H1 (cell line): ENCODE data around the gene CXCR1. TPM values are rescaled to one million over a fixed set of nuclear protein-coding genes. Genes with fewer than 3 reads are reported as not detected.

ENCODE experiments used
- CTCF ChIA-PET: fragments of 300-600 bp; sonication (Branson Sonifier 250); formaldehyde crosslinking; loops from one replicate; lab custom pipeline; 2021; ENCODE audit not compliant: partially characterized antibody; lab: Charles Lee
- POLR2A ChIA-PET: fragments of 300-600 bp; sonication (Branson Sonifier 250); formaldehyde crosslinking; loops from one replicate; lab custom pipeline; 2021; ENCODE audit warnings: inconsistent platforms; ENCODE audit not compliant: partially characterized antibody; lab: Charles Lee
- DNase-seq, 2 experiments: peaks; one replicate each; pipeline versions ENCODE4 v3.0.0 to v3.0.0-alpha.2; 2010 to 2022; ENCODE audit warnings: low spot score in 2 of 2, low read depth in 1 of 2, mixed read lengths in 1 of 2
- FAIRE-seq: peaks from 2 replicates; lab custom pipeline; 2011; peaks lifted over from hg19 to GRCh38; lab: Jason Lieb, UNC
- H2AFZ ChIP-seq: 2 replicates; pipeline ENCODE4 v1.8.1; 2012; ENCODE audit warnings: low read length, inconsistent platforms
- H2AK5ac ChIP-seq: 2 replicates; pipeline ENCODE4 v1.6.1; 2013; ENCODE audit warnings: low read depth, low read length
- H2BK120ac ChIP-seq: replicated peaks from 2 replicates; pipeline ENCODE3; 2013; ENCODE audit warnings: low read depth, low read length, inconsistent platforms
- H2BK12ac ChIP-seq: 2 replicates; pipeline ENCODE4 v1.6.1; 2013; ENCODE audit warnings: low read depth, low read length
- H2BK15ac ChIP-seq: 2 replicates; pipeline ENCODE4 v1.6.1; 2013; ENCODE audit warnings: low read length
- H2BK20ac ChIP-seq: 2 replicates; pipeline ENCODE4 v1.6.1; 2013; ENCODE audit warnings: low read length
- H2BK5ac ChIP-seq: 2 replicates; pipeline ENCODE4 v1.6.1; 2013; ENCODE audit warnings: low read depth, low read length
- H3K14ac ChIP-seq: 2 replicates; pipeline ENCODE4 v1.6.1; 2013; ENCODE audit warnings: inconsistent platforms; ENCODE audit not compliant: insufficient read length
- H3K18ac ChIP-seq: 2 replicates; pipeline ENCODE4 v1.6.1; 2013; ENCODE audit warnings: low read length; ENCODE audit errors: extremely low read depth
- H3K23ac ChIP-seq: 2 replicates; pipeline ENCODE4 v1.6.1; 2013; ENCODE audit warnings: inconsistent platforms; ENCODE audit not compliant: insufficient read length
- H3K23me2 ChIP-seq: 2 replicates; pipeline ENCODE4 v1.6.1; 2013; ENCODE audit warnings: low read depth, low read length
- H3K27ac ChIP-seq: 2 replicates; pipeline ENCODE4 v1.6.1; 2011; ENCODE audit warnings: low read depth, low read length, inconsistent platforms
- H3K27me3 ChIP-seq, 4 experiments: replicated peaks in 1 of 4; 1 replicate in 1 of 4; 2 replicates in 3 of 4; pipeline versions ENCODE4 v1.6.1 to v1.8.1; 2011 to 2013; ENCODE audit warnings: low read length in 3 of 4, mild to moderate bottlenecking in 3 of 4, inconsistent platforms in 2 of 4, mixed read lengths in 2 of 4, moderate library complexity in 1 of 4; ENCODE audit not compliant: control insufficient read depth in 3 of 4, insufficient read depth in 3 of 4; ENCODE audit errors: extremely low read depth in 1 of 4
- H3K36me3 ChIP-seq, 4 experiments: 2 replicates each; pipeline versions ENCODE4 v1.6.1 to v1.8.1; 2011 to 2013; ENCODE audit warnings: mild to moderate bottlenecking in 4 of 4, low read length in 3 of 4, moderate library complexity in 2 of 4, control low read depth in 1 of 4, inconsistent platforms in 1 of 4; ENCODE audit not compliant: insufficient read depth in 4 of 4, control insufficient read depth in 2 of 4
- H3K4ac ChIP-seq: replicated peaks from 2 replicates; pipeline ENCODE3; 2013; ENCODE audit warnings: low read length, low read depth, mixed read lengths, inconsistent platforms; ENCODE audit not compliant: insufficient read length
- H3K4me1 ChIP-seq, 4 experiments: replicated peaks in 1 of 4; 1 replicate in 1 of 4; 2 replicates in 3 of 4; pipeline versions ENCODE4 v1.6.1 to v1.8.1; 2011 to 2013; ENCODE audit warnings: low read length in 3 of 4, inconsistent platforms in 2 of 4, mixed read lengths in 1 of 4; ENCODE audit not compliant: insufficient read depth in 4 of 4, control insufficient read depth in 3 of 4
- H3K4me2 ChIP-seq, 2 experiments: 2 replicates each; pipeline versions ENCODE4 v1.6.1 to v1.8.1; 2011 to 2013; ENCODE audit warnings: low read depth in 2 of 2, low read length in 2 of 2, control low read depth in 1 of 2, inconsistent platforms in 1 of 2, mild to moderate bottlenecking in 1 of 2; ENCODE audit not compliant: insufficient read depth in 1 of 2
- H3K4me3 ChIP-seq, 4 experiments: fragments of 200-600, 300-600 bp in 1 of 4; sonication (generic), shearing (Covaris generic), sonication (Bioruptor Twin) in 1 of 4; 2 replicates each; pipeline versions ENCODE4 v1.5.1 to v1.8.1; 2011 to 2016; ENCODE audit warnings: low read length in 4 of 4, low read depth in 3 of 4, control low read depth in 2 of 4, inconsistent platforms in 2 of 4, mild to moderate bottlenecking in 2 of 4, mixed read lengths in 1 of 4, moderate library complexity in 1 of 4; ENCODE audit not compliant: insufficient read depth in 2 of 4; ENCODE audit errors: extremely low read depth in 1 of 4
- H3K56ac ChIP-seq: replicated peaks from 2 replicates; pipeline ENCODE3; 2013; ENCODE audit warnings: low read depth, mild to moderate bottlenecking, mixed read lengths, low read length, inconsistent platforms; ENCODE audit not compliant: insufficient read length
- H3K79me1 ChIP-seq: 2 replicates; pipeline ENCODE4 v1.6.1; 2013; ENCODE audit warnings: low read depth, low read length, control low read depth
- H3K79me2 ChIP-seq, 2 experiments: 2 replicates each; pipeline versions ENCODE4 v1.6.1 to v1.8.1; 2012 to 2013; ENCODE audit warnings: low read length in 2 of 2, mild to moderate bottlenecking in 2 of 2, inconsistent platforms in 1 of 2; ENCODE audit not compliant: insufficient read depth in 2 of 2, control insufficient read depth in 1 of 2
- H3K9ac ChIP-seq, 4 experiments: replicated peaks in 1 of 4; 1 replicate in 1 of 4; 2 replicates in 3 of 4; pipeline versions ENCODE4 v1.6.1 to v1.8.1; 2011 to 2013; ENCODE audit warnings: low read depth in 3 of 4, low read length in 3 of 4, control low read depth in 2 of 4, mild to moderate bottlenecking in 2 of 4, moderate library complexity in 2 of 4, inconsistent platforms in 1 of 4; ENCODE audit errors: extremely low read depth in 1 of 4
- H3K9me3 ChIP-seq, 2 experiments: 2 replicates each; pipeline versions ENCODE4 v1.6.1 to v1.8.1; 2012 to 2013; ENCODE audit warnings: mild to moderate bottlenecking in 2 of 2, moderate library complexity in 2 of 2, control low read depth in 1 of 2, inconsistent platforms in 1 of 2, low read depth in 1 of 2, low read length in 1 of 2, mixed read lengths in 1 of 2; ENCODE audit not compliant: insufficient read depth in 2 of 2
- H4K20me1 ChIP-seq, 2 experiments: replicated peaks in 1 of 2; 2 replicates each; pipeline versions ENCODE3 to v1.8.1; 2011 to 2013; ENCODE audit warnings: inconsistent platforms in 2 of 2, low read length in 2 of 2, mild to moderate bottlenecking in 1 of 2; ENCODE audit not compliant: insufficient read depth in 2 of 2, control insufficient read depth in 1 of 2
- H4K5ac ChIP-seq: 2 replicates; pipeline ENCODE4 v1.6.1; 2013; ENCODE audit warnings: low read length, low read depth, mixed read lengths, inconsistent platforms; ENCODE audit not compliant: insufficient read length
- H4K8ac ChIP-seq: 2 replicates; pipeline ENCODE4 v1.8.0; 2013; ENCODE audit warnings: mild to moderate bottlenecking, moderate library complexity, low read length, inconsistent platforms; ENCODE audit not compliant: insufficient read depth; ENCODE audit errors: extremely low read depth
- H4K91ac ChIP-seq: replicated peaks from 2 replicates; pipeline ENCODE3; 2013; ENCODE audit warnings: low read length, mixed read lengths, inconsistent platforms; ENCODE audit not compliant: insufficient read length
- CEBPB ChIP-seq: IDR thresholded peaks from 2 replicates; pipeline ENCODE4 v1.6.1; 2012; ENCODE audit warnings: low read depth, low read length
- EZH2 ChIP-seq: fragments of 200-600 bp; sonication (generic); IDR thresholded peaks from 2 replicates; pipeline ENCODE4 v1.7.1; 2012; ENCODE audit warnings: low read depth, mild to moderate bottlenecking, moderate library complexity, low read length, inconsistent platforms; ENCODE audit not compliant: severe bottlenecking
- MAFK ChIP-seq: IDR thresholded peaks from 2 replicates; pipeline ENCODE4 v1.6.1; 2012; ENCODE audit warnings: low read depth, mild to moderate bottlenecking, improper control_type of control experiment, low read length
- NRF1 ChIP-seq: IDR thresholded peaks from 2 replicates; pipeline ENCODE4 v1.6.1; 2011; ENCODE audit warnings: mild to moderate bottlenecking, low read depth, low read length, improper control_type of control experiment
- POLR2A ChIP-seq, 2 experiments: IDR thresholded peaks; 1 replicate in 1 of 2; 2 replicates in 1 of 2; pipeline ENCODE4 v1.6.1; 2011; ENCODE audit warnings: low read depth in 2 of 2, low read length in 2 of 2, mild to moderate bottlenecking in 2 of 2; ENCODE audit errors: control extremely low read depth in 1 of 2
- POLR2AphosphoS5 ChIP-seq: IDR thresholded peaks from 2 replicates; pipeline ENCODE4 v1.6.1; 2011; ENCODE audit warnings: low read depth, low read length
- RXRA ChIP-seq: IDR thresholded peaks from 2 replicates; pipeline ENCODE4 v1.6.1; 2011; ENCODE audit warnings: low read depth, mild to moderate bottlenecking, low read length, moderate library complexity; ENCODE audit not compliant: insufficient read depth
- SP2 ChIP-seq: IDR thresholded peaks from 2 replicates; pipeline ENCODE4 v1.6.1; 2012; ENCODE audit warnings: mild to moderate bottlenecking, low read length, inconsistent platforms
- TCF12 ChIP-seq: IDR thresholded peaks from 2 replicates; pipeline ENCODE4 v1.6.1; 2011; ENCODE audit warnings: low read depth, mild to moderate bottlenecking, low read length
- WGBS, 2 experiments: shearing (Covaris generic) in 1 of 2; methylation state at CpG; one replicate each; pipeline versions ENCODE4 v1.1.6 to v1.1.7; 2013 to 2015; ENCODE audit warnings: low lambda C conversion rate in 2 of 2, mixed read lengths in 2 of 2, inconsistent platforms in 1 of 2, low coverage in 1 of 2, missing lambda C conversion rate in 1 of 2; ENCODE audit not compliant: insufficient replicate concordance in 2 of 2, insufficient coverage in 1 of 2, insufficient read length in 1 of 2; ENCODE audit errors: extremely low coverage in 1 of 2, missing lambda C conversion rate in 1 of 2; 5-methylcytosine and 5-hydroxymethylcytosine counted together
- polyA plus RNA-seq, 7 experiments: library from polyadenylated mRNA; depleted of rRNA in 3 of 7; stranded (reverse) in 5 of 7; unstranded in 2 of 7; fragments of >200 nt in 5 of 7; fragments of 200-250 nt in 2 of 7; gene quantifications; 1 replicate in 5 of 7; 2 replicates in 1 of 7; 4 replicates in 1 of 7; pipeline versions ENCODE4 v1.2.1 to v1.2.3, GENCODE V29; 2011 to 2013; ENCODE audit warnings: missing spikeins in 2 of 7, mixed read lengths in 2 of 7
- total RNA-seq: library from RNA; stranded (reverse); fragmentation: NEBNext Ultra II Directional; extraction: Animal tissue kit (Norgen Biotek cat#: 25700); gene quantifications from 2 replicates; pipeline ENCODE4 v1.2.1, GENCODE V29; 2021

CXCR1 gene
- total and polyA plus RNA-seq, 2 of the 8 experiments (the other 6 are each of a cell fraction or from before 2014, with no cell fraction given), result not detected

DNA sequence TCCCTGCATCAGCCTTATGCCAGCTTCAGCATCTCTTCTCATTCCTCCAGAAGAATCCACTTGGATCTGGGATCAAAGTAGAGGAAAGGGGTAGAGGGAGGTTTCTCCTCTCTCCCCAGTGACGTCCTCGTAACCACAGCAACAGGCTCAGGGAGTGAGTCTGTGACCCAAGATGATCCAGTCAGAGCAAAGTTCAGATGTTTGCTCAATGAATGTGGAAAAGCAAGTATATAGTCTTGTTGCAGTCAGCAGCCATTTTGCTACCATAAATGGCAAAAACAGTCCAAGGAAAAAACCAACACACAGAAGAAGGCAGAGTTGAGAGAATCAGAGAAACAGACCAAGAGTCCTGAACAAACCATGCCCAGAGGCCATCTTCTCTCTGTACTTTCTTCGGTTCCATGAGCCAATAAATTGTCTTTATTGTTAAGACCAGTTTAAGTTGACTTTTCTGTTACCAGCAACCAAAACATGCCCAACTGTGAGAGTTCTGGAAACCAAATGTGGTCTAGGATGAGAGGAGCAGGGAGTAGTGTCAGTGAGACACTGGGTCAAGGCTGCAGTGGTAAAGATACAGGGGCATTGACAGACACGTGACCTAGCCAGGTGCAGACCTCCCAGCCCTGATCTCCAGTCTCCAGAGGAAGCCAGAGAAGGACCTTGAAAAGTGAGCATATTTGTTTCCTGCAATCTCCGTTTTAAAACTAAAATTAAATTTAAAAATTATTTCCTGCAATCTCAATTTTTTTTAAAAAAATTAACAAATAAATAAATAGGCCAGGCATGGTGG lies 3.2 kb upstream of the CXCR1 start:
- Histone ChIP-seq H3K4ac (no peak overlapping the region), H2BK12ac (no peak overlapping the region), H3K79me2 (no peaks in the 10 kb centered on the region), H4K5ac (no peak overlapping the region), H3K14ac (no peak overlapping the region), H3K56ac (no peak overlapping the region), H2BK20ac (no peak overlapping the region), H2BK15ac (no peak overlapping the region), H3K4me2 (no peak overlapping the region), H2AFZ (no peak overlapping the region; the same call in 1 of the 2 replicates), H3K18ac (no peak overlapping the region), H3K79me1 (no peaks in the 10 kb centered on the region), H3K27ac (no peak overlapping the region), H4K20me1 (no peaks in the 10 kb centered on the region), H4K8ac (no peak overlapping the region), H3K36me3 (no peaks in the 10 kb centered on the region), H3K23ac (no peak overlapping the region), H4K91ac (no peak overlapping the region), H3K23me2 (no peaks in the 10 kb centered on the region), H3K9ac (no peak overlapping the region), H2BK5ac (no peak overlapping the region), H3K4me1 (peaks cover 0 to 3% (median 0%) of the 10 kb centered on the region in 4 experiments; a peak in 1 of 7 replicates), H2AK5ac (no peak overlapping the region), H3K27me3 (no peaks in the 10 kb centered on the region), H3K9me3 (no peaks in the 10 kb centered on the region), H3K4me3 (no peak overlapping the region), H2BK120ac (no peak overlapping the region)
- CTCF ChIA-PET, result interaction anchor here (0.7 to 2.7 kb wide), 8 partner anchors 10 to 116 kb away, joined by 3 to 21 read pairs (median 4); partner anchors contain the start of gene RUFY4
- no peak for FAIRE-seq
- POLR2A ChIA-PET, result interaction anchor here (3.0 kb wide), 1 partner anchor 12 kb away, joined by 9 read pairs; no protein-coding TSS in a partner anchor
- TF ChIP-seq EZH2 (no peak), TCF12 (no peak), RXRA (no peak), SP2 (no peak), CEBPB (no peak), POLR2A (IDR thresholded peaks at IDR 0.05; ENCODE audit: control extremely low read depth in 1 of 2, low read depth in 2 of 2, low read length in 2 of 2) (no peak), MAFK (no peak), NRF1 (no peak), POLR2AphosphoS5 (no peak)
- DNase-seq, result no peak
- WGBS, 2 experiments, result 87 to 100% methylated on average over 1 to 5 of the region's 5 CpGs
